NK-92 treated with Interleukin-12 subunit alpha and Interleukin-12 subunit beta, amount 100 ng/mL, for 24 hours (cell line): ENCODE results near the gene KIF25.
"Not testable (repeated sequence)": the region's sequence is repeated elsewhere in the genome, so short reads cannot be mapped to it uniquely, and the experiment has no call there.

Source experiments
- DNase-seq: peaks from one replicate; lab custom pipeline; 2025; lab: John Stamatoyannopoulos, UW

Gene KIF25

GRCh38 chr6:168070804-168071203 lies 73.3 kb downstream of the KIF25 start:
- no peak for DNase-seq

DNA sequence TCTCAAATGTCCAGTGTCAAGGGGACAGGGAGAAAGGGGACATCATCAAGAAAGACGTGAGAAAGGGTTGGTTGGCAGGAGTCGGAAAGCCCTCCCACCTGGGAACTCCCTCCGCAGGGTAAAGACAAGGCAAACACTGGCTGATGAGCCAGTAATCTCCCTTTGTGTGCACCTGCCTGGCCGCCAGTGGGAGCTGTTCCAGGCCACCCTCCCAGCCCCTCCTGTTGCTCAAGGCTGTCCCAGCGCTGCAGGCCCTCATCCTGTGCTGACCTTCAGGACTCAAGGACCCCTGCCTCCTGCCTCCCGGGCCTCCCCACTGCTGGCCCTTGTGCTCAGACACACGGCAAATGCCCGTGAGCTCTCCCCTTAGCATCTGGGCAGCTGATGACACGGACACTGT lies 74.1 kb downstream of the KIF25 start:
- DNase-seq, result no peak

- DNase-seq, result no peak
Measured at GRCh38 chr6:168072261-168072660, 74.8 kb downstream of the KIF25 start.

- no peak for DNase-seq
Measured at GRCh38 chr6:168072730-168073129, 75.3 kb downstream of the KIF25 start.

DNA sequence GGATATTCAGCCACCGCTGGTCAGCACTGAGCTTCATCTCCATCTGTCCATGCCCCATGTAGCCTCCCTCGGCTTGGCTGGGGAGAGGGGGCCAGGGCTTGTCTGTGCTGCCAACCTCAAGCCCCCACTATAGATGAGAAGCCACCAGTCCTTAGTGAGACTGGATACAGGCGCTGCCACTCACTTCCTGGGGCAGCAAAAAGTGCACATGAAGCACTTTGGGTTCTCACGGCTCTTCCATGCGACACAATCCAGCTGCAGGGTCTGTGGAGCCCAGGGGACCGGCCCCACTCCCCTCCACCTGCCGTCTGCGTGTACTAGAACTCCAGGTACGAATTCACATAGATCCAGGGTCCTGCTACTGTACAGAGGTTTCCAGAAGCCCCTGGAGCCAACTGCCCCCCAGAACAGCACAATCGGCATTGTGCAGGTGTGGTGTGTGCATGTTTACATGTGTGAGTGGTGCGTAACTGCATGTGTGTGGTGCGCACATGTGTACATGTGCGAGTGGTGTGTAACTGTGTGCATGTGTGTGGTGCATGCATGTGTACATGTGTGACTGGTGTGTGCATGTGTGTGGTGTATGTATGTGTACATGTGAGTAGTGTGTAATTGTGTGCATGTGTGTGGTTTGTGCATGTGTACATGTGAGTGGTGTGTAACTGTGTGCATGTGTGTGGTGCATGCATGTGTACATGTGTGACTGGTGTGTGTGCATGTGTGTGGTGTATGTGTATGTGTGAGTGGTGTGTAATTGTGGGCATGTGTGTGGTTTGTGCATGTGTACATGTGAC lies 76.7 kb downstream of the KIF25 start:
- DNase-seq, result no peak

GRCh38 chr6:168075216-168075615 lies 77.7 kb downstream of the KIF25 start:
- no peak for DNase-seq

DNA sequence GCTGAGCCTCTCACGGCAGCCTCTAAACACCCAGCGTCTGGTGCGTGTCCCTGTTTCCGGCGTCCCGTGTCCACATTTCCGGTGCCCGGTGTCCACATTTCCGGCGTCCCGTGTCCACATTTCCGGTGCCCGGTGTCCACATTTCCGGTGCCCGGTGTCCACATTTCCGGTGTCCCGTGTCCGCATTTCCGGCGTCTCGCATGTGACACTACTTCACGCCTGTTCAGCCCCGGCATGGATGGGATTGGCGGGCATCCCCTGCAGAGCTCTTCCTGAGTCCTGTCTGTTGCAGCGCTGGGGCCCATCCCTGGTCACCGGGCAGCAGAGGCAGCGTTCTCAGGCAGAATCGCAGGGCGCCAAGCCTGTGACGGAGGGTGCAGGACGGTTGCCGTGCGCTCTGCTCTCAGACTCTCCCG lies 78.3 kb downstream of the KIF25 start:
- DNase-seq, result no peak

DNA sequence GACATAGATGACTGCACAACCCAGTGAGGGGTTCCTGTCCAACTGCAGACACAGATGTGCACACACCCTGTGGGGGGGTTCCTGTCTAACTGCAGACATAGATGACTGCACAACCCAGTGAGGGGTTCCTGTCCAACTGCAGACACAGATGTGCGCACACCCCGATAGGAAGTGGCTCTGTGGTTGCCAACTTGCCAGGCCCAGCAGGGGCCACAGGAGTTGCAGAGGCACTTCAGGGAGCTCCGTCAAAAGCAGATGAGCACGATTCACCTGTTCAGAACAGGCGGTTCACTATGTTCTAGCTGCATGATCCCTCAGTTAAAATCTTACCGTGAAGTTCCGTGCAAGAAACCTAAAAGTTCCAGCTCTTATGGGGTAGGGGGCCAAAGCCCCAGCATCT lies 79.9 kb downstream of the KIF25 start:
- not testable (repeated sequence) for DNase-seq

GRCh38 chr6:168078175-168078942 lies 80.9 kb downstream of the KIF25 start:
- no peak for DNase-seq

GRCh38 chr6:168078943-168079405 lies 81.5 kb downstream of the KIF25 start, which contains the start of gene FRMD1:
Gene FRMD1 (minus strand): TSS chr6:168079212. CDS start chr6:168079094, 118 bp downstream.
- DNase-seq, result no peak

DNA sequence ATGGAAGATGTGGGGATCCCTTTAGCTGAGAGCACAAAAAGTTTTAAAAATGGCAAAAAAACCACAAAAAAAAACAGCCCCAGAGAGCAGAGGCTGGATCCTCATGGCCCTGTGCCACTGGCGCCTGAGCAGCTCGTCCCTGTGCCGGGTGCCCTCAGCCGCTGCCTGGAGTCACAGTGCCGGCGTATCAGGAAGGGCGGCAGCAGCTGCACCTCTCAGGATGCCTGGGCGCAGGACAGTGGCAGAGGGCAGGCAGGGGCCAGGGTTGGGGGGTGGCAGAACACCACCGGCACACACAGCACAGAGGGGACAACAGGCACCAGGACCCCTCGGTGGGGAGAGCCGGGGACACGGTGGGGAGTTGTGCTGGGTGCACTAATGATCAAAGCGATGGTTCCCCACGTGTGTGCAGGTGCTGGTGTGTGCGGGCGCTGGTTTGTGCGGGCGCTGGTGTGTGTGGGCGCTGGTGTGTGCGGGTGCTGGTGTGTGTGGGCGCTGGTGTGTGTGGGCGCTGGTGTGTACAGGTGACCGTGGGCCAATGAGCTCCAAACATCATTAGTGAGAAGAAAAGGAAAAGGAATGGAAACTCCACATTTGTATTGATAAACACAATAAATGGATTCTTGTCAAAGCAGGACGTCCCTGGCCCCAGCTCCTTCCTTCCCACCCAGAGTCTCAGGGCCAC lies 83.1 kb downstream of the KIF25 start:
- DNase-seq, result no peak

DNA sequence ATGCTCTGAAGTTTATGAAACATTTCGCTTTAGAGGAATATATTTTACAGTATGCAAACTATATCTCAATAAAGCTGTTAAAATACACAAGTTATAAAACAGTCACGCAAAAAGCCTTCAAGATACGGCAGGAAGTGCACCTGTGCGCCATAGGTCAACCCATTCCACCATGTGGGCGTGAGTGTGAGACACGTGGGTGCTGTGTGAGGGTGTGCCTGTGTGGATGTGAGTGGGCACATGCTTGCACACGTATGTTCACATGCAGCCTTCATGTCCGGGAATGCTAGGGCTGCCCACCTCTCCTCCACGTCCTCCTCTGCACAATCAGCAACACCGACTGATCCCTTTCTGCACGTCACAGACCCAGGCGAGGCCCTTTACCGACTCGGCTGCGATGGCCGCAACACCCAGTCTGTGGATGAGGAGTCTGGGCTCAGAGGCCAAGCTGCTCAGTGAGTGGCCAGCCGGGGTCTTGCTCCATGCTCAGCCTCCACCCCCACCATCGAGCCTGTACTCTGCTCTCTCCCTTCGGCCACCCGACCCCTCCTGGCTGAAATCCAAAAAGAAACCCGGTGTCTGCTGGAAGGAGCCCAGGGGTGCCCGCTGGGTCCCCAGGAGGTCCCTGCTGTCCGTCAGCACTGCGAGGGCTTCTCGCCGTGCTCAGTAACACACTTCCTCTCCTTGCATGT lies 84.5 kb downstream of the KIF25 start:
- no peak for DNase-seq

DNA sequence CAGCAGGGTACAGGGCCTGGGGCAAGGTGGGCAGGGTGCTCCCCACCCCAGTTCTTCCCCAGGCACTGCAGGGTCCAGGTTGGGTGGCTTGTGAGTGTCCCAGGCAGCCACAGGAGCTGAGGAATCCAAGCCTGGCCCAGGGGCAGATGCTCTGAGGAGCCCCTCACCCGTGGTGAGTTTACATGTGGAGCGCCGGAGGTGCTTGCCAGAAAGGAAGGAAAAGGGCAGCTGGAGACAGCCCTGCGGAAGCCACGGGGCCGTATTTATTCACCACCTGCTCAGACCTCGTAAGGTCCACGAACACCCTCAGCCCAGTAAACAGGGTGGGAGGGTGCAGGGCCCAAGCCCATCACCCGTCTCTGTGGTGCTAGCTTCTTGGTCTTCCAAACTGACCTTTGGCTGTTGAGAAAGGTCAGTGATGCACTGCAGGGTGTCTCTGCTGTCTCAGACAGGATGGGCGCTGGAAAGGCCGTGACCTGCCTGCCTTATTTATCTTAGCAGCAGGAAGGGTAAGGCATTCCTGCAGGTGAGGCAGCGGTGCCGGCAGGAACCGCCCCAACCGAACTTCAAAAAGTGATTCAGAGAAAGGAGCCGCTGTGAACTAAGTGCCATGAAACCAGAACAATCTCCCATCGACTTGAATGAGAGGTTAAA lies 85.5 kb downstream of the KIF25 start:
- no peak for DNase-seq

DNA sequence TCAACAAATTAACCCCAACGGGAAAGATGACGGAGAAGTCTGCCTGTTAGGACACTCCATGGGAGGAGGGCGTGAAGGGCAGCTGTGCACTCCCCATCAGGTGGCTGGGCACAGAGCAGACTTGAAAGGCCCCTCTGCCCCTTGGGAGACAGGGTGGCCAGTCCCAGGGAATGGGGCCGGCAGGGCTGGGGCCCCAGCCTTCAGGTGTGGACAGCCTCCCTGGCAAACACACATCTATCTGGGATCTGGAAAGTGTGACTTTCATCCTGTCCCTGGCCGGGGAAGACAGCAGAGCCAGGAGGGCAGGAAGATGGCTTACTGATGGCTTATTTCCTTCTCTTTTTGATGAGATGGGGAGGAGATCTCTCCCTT lies 86.0 kb downstream of the KIF25 start:
- no peak for DNase-seq

GRCh38 chr6:168084465-168085160 lies 87.1 kb downstream of the KIF25 start:
- no peak for DNase-seq

GRCh38 chr6:168086066-168086465 lies 88.6 kb downstream of the KIF25 start:
- no peak for DNase-seq

DNA sequence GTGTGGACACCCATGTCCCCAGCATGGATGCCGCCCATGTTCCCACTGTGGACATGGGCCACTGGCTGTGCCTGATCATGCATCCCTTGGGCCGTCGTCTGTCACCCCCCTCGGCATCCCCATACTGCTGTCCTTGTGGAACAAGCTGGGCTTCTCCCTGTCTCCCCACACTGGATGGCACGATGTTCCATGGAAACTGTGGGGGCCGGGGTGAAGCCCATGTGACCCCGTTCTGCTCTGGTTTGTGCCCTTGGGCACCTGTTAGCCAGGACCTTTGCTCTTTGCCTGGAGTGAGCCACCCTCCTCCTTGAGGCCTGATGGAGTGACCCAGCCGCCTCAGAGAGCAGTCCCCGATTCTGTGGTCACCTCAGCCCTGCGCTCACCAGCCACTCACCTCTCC lies 89.1 kb downstream of the KIF25 start:
- no peak for DNase-seq

DNA sequence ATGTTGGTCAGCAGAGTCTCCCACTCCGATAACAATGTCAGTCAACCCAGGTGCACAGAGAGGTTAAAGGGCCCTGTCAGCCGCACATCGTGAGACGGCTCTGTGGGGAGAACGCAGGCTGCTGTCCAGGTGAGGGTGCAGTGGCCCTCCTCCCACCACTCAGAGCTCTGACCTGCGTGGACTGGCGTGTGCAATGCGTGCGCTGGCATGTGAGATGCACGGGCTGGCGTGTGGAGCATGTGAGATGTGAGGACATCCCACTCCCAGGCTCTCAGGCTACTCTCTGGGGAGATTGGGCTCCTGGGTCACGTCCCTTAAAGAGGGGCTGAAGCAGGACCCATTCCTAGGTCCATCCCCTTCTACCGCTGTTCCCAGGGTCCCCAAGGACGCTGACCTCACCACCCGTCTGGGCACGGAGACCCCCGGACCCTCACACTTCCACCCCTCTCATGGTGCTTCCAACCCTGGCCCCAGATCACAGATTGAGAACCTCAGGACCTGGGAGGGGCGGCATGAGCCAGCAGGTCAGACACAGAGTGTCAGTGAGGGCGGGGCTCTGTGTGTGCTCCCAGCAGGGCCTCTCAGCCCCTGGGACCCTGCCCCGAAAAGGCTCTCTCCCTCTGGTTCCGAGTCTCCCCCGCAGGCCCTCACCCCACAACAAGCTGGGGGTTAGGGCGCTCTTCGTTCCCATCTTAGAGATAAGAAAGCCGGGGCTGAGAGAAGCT lies 90.1 kb downstream of the KIF25 start:
- no peak for DNase-seq

DNA sequence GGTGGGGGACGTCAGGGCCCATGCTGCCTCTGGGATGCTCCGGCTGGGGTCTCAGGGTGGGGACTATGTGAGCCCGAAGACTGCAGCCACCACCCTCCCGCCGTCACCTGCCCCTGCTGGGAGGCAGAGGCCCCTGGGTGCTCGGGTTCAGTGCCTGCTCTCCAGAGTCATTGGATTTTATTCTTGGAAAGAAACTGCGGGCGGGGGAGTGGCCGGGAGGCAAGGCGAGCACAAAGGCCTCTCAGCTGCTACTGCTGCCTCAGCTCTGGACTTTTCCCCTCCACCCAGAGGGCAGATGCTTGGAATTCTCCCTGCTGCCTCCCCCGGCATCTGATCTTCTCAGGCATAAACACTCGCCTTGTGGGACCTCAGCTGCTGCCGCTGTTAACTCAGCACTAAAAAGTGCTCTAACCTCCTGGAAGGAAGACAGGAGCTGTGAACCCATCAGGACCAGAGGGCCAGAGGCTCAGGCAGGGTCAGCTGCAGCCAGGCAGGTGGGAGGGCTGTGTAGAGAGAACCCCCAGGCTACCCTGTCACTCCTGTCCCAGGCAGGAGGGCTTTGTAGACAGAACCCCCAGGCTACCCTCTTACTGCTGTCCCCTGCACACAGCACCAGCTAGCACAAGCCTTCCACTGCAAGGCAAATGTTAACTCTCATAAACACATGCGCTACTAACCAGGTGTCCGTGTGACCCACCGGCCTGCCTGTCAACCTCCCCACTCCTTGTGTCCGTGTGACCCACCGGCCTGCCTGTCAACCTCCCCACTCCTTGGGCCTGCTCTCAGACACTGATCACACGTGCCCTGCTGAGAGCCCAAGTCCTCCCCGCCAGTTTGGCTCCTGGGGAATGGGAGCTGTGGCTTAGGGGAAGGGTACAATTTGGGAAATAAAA lies 90.9 kb downstream of the KIF25 start:
- DNase-seq, result no peak
